ENCODE measurements around the gene NEDD8.
A peak's percentile ranks its signal among the peaks of the same experiment; 100 is the strongest.
"Not testable (repeated sequence)": the region's sequence is repeated elsewhere in the genome, so short reads cannot be mapped to it uniquely, and the experiment has no call there.

The NEDD8 gene

GRCh38 chr14:24226473-24226872 is 5.7 kb downstream of the NEDD8 start:
- no peak for DNase-seq

- DNase-seq, result no peak
These were observed 7.5 kb downstream of the NEDD8 start for GRCh38 chr14:24224618-24225071.

GRCh38 chr14:24222987-24223386 is 9.2 kb downstream of the NEDD8 start:
- DNase-seq, result not testable (repeated sequence)

DNA sequence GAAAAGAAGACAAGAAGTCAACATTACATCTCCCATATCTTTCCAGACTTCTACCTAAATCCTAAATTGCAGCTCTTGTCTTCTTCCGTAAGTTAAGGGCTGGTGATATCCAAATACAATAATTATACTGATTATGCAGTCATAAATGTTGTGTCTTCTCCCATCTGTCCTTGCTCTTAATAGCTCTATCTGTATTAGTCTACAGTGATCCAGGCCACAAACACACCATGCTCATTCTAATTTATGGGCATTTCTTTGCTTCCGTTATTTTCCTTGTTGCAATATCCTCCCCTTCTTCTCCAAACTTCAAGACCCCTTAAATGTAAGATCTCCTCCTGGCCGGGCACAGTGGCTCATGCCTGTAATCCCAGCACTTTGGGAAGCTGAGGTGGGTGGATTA is 12.6 kb downstream of the NEDD8 start:
- no peak for DNase-seq

DNA sequence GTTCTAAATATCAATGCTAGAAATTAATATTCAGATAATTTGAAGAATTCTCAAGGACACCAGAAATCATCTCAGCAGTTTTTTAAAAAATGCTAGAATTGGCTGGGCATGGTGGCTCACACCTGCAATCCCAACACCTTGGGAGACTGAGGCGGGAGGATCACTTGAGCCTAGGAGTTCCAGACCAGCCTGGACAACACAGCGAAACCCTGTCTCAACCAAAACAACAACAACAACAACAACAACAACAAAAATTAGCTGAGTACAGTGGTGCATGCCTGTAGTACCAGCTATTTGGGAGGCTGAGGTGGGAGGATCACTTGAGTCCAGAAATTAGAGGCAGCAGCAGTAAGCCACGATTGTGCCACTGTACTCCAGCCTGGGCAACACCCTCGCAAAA is 13.1 kb downstream of the NEDD8 start:
- no peak for DNase-seq

DNA sequence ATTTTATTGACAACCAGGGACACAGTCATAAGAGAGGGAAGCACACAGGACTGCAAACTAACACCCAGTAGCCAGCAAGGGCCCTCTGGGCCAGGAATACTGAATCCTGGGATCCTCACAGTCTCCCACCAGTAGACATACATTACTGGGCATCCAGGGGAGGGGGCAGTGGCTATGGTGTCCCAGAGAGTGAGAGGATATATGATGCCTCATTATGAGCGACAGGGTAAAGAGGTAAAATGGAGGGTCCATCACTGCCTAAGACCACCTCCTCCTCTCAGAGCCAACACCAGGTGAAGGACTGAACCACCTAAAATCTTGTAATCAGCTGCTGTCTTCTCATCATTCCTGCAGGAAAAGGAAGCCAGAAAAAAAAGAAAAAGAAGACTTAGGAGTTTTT is 15.3 kb downstream of the NEDD8 start:
- not testable (repeated sequence) for DNase-seq

GRCh38 chr14:24216345-24216699 is 15.8 kb downstream of the NEDD8 start:
- DNase-seq, result no peak

- DNase-seq, result peak; percentile 20 to 89 (median 73)
These were observed 16.4 kb downstream of the NEDD8 start, which contains the start of gene MDP1 for GRCh38 chr14:24215495-24216344. Gene MDP1, minus strand, starts transcription at chr14:24216066. Its CDS starts 111 bp downstream, at chr14:24215955.

GRCh38 chr14:24213866-24214662 is 18.1 kb downstream of the NEDD8 start:
- no peak for DNase-seq

- DNase-seq, result peak; percentile 54 to 96 (median 89)
These were observed 19.0 kb downstream of the NEDD8 start, which contains the start of gene CHMP4A for GRCh38 chr14:24212924-24213865. Gene CHMP4A, minus strand, starts transcription at chr14:24213488. Its CDS starts 49 bp downstream, at chr14:24213439.

DNA sequence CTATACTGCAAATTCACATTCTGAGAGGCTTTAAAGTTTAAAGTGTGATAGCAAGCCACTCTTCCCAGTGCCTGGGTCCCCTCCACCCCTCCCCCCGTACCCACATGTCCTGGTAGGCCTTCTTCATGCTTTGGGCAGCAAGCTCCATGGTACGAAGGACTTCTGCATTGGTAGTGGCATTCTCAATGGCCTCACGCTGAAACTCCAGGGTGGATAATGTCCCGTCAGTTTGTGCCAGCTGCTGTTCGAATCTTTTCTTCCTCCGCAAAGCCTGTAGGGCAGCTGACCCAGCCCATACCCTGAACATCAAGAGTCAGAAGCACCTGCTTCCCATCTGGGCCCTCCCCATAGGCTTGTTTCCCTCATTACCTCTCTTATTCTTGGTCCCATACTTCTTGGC is 20.9 kb downstream of the NEDD8 start:
- DNase-seq, result no peak

DNA sequence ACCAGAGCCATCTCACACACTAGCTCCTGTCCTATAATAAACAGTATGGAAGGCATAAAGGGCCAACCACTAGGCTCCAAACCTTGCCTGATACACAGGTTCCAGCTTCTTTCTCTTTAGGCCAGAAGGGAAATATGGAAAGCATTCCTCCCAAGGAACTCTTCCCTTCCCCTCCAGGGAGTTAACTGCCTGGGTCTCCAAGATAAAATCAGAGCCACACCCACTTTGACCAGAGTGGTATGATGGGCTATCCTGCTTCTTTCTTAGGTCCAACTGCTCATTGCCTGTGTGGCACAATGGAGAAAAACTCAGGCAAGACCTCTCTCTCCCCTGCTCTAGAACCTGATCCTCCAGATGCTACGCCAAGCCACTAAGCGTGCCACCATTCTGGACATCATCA is 24.5 kb downstream of the NEDD8 start:
- DNase-seq, result no peak

DNA sequence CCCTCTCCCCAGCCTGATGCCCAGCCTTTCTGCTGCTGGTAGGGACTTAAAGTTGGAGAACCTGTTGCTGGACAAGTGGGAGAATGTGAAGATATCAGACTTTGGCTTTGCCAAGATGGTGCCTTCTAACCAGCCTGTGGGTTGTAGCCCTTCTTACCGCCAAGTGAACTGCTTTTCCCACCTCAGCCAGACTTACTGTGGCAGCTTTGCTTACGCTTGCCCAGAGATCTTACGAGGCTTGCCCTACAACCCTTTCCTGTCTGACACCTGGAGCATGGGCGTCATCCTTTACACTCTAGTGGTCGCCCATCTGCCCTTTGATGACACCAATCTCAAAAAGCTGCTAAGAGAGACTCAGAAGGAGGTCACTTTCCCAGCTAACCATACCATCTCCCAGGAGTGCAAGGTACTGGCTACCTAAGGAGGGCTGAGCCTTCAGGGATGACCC is 25.0 kb downstream of the NEDD8 start:
- no peak for DNase-seq

GRCh38 chr14:24206260-24207103 is 25.7 kb downstream of the NEDD8 start:
- no peak for DNase-seq

GRCh38 chr14:24204163-24205146 is 27.7 kb downstream of the NEDD8 start:
- no peak for DNase-seq

- not testable (repeated sequence) for DNase-seq
These were observed 28.8 kb downstream of the NEDD8 start for GRCh38 chr14:24203249-24203886.

DNA sequence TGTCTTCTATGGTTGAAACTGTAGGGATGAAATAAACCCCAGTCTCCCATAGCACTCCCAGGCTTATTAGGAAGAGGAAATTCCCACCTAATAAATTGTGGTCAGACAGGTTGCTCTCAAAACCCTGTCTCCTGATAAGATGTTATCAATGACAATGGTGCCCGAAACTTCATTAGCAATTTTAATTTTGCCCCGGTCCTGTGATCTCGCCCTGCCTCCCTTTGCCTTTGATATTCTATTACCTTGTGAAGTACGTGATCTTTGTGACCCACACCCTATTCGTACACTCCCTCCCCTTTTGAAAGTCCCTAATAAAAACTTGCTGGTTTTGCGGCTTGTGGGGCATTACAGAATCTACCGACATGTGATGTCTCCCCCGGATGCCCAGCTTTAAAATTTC is 29.6 kb downstream of the NEDD8 start:
- not testable (repeated sequence) for DNase-seq

DNA sequence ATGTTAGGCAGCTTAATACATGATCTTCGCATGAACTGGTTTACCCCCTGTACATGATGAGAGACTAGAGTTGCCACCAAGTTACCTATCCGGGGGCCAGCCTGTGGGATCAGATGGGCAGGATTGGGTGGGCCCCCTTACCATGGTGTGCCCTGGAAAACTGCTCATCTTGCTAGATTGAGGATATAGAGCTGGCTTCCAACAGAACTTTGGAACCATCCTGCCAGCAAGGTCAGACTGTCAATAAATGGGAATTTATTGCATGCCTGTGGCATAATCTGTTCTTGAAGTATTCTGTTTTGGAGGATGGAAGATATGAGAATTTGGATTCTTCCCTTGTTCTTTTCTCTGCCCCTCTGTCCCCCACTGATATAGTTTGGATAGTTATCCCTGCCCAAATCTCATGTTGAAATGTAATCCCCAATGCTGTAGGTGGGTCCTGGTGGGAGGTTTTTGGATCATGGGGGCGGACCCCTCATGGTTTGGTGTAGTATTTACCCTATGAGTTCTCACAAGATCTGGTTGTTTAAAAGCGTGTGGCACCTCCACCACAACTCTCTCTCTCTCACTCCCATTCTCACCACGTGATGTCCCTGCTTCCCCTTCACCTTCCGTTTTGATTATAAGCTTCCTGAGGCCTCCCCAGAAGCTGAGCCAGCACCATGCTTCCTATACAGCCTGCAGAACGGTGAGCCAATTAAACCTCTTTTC is 33.2 kb downstream of the NEDD8 start:
- DNase-seq, result no peak

Measured in hypothalamus (tissue), 51 donors.